ENCODE data around the gene SORBS1. TPM values are rescaled to one million over a fixed set of nuclear protein-coding genes. Genes with fewer than 3 reads are reported as not detected.

Gene SORBS1
- total RNA-seq, 4 donors from 2014 or later, result 35.1 to 53.1 (median 43.3) TPM

DNA sequence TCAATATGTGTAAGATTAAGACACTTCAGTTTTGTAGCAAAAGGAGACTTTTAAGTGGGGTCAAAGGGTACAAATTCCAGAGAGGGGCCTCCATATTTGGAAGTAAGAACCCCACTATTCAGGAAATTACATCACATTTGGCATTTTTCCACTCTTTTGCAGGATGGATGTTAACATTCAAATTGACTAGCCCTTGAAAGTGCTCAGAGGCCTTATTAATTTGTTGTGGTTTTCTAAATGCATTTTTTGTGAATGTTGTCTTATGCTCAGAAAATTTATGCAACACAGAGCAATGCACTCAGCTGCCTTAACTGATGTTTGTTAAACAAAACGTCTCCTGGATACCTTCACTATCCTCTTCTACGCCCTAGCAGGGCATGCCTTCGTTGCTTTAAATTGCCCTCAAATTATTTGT is 219.4 kb downstream of the SORBS1 start:
- TF ChIP-seq POLR2A (IDR thresholded peaks at IDR 0.05), result no peak
- TF ChIP-seq, protein P1, sequence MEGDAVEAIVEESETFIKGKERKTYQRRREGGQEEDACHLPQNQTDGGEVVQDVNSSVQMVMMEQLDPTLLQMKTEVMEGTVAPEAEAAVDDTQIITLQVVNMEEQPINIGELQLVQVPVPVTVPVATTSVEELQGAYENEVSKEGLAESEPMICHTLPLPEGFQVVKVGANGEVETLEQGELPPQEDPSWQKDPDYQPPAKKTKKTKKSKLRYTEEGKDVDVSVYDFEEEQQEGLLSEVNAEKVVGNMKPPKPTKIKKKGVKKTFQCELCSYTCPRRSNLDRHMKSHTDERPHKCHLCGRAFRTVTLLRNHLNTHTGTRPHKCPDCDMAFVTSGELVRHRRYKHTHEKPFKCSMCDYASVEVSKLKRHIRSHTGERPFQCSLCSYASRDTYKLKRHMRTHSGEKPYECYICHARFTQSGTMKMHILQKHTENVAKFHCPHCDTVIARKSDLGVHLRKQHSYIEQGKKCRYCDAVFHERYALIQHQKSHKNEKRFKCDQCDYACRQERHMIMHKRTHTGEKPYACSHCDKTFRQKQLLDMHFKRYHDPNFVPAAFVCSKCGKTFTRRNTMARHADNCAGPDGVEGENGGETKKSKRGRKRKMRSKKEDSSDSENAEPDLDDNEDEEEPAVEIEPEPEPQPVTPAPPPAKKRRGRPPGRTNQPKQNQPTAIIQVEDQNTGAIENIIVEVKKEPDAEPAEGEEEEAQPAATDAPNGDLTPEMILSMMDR (IDR thresholded peaks at IDR 0.05), result no peak
- 81 to 87% methylated on average over 3 of the region's 3 CpGs for WGBS, 2 donors
- intact Hi-C loops (cut with DNase I; ENCODE audit: low total_unique reads), result no loop called here
- no peak for DNase-seq (ENCODE audit: low spot score in 2 of 2)
- no peak overlapping the region for H3K4me3 ChIP-seq (ENCODE audit: low read depth, poor library complexity, severe bottlenecking)

DNA sequence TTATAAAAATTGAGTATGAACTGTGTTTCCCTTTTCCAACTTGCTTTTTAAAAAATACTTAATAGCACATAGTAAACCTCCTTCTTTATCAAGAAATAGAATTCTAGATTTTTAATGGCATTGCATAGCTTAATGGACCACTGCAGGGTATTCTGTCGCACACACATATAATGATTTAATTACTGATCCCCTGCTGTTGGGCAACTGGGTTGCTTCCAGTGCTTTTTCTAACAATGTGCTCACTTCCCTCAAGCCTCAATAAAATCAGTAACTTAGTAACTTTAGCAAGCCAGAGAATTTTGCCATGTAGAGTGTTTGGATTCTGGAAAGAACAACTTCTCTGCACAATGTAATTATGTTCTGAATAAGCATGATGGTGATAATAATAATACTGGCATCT is 221.3 kb downstream of the SORBS1 start:
- intact Hi-C loops (cut with DNase I; ENCODE audit: low total_unique reads), result no loop called here
- no peak for DNase-seq (ENCODE audit: low spot score in 2 of 2)
- 95 to 97% methylated on average over 1 of the region's 1 CpG for WGBS, 2 donors
- no peak for TF ChIP-seq POLR2A (IDR thresholded peaks at IDR 0.05)
- TF ChIP-seq, protein P1 (IDR thresholded peaks at IDR 0.05), result no peak
- H3K4me3 ChIP-seq (ENCODE audit: low read depth, poor library complexity, severe bottlenecking), result no peak overlapping the region

DNA sequence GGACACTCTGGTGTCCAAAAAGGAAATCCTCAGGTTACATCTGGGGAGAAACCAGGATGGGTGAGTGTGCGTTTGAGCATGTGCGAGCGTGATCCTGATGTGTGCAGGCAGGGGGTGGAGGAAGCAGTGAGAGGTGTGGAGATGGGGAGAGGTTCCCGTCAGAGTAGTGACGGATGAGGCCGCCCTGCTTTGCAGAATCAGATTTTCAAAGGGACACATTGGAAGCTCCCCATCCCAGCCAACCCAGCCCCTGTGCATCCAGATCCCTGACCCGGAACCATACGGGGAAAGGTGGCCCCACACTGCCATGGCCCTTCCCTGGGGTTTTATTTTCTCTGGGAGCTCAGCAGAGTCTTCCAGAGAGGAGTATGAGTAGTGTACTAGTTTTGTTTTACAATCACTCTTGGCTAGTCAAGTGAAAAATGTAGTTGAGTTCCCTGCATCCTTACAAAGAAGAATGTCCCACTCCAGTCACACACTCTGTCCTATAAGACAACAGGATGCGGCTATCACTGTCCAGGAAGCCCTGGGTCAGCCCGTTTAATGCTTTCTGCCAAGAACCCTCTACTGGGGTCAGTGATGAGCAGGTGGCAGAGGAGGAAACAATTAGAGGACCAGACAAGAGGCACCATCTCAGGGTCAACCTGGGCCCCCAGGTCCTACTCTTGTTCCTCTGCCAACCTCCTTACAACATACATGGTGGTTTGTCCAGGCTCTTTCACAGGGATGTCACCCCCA is 223.6 kb downstream of the SORBS1 start:
- DNase-seq (ENCODE audit: low spot score in 2 of 2), result no peak
- H3K4me3 ChIP-seq (ENCODE audit: low read depth, poor library complexity, severe bottlenecking), result no peak overlapping the region
- WGBS, 2 donors, result 88 to 91% methylated on average over 10 of the region's 10 CpGs
- intact Hi-C loops (cut with DNase I; ENCODE audit: low total_unique reads), result no loop called here
- TF ChIP-seq POLR2A (IDR thresholded peaks at IDR 0.05), result no peak
- TF ChIP-seq, protein P1 (IDR thresholded peaks at IDR 0.05), result no peak

DNA sequence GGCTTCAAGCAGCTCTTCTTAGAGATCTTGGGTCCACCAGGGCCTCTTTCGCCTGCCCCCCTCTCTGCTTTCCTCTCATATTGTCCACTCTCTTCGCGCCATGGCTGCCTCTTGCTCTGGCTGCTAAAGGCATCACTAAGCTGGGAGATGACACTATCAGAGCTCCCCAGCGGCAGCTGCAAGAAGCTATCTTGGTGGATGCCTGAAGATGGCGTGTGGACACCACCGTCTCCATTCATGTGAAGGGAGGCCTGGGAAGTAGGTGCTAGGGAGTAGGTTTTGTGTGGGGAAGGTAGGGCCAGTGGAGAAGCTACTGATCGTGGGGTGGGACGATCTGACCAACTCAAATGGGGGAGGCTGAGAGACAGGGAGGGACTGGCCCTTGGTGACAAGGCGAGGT is 224.5 kb downstream of the SORBS1 start:
- 92 to 98% methylated on average over 9 of the region's 9 CpGs for WGBS, 2 donors
- TF ChIP-seq, protein P1 (IDR thresholded peaks at IDR 0.05), result no peak
- no peak for TF ChIP-seq POLR2A (IDR thresholded peaks at IDR 0.05)
- intact Hi-C loops (cut with DNase I; ENCODE audit: low total_unique reads), result no loop called here

DNA sequence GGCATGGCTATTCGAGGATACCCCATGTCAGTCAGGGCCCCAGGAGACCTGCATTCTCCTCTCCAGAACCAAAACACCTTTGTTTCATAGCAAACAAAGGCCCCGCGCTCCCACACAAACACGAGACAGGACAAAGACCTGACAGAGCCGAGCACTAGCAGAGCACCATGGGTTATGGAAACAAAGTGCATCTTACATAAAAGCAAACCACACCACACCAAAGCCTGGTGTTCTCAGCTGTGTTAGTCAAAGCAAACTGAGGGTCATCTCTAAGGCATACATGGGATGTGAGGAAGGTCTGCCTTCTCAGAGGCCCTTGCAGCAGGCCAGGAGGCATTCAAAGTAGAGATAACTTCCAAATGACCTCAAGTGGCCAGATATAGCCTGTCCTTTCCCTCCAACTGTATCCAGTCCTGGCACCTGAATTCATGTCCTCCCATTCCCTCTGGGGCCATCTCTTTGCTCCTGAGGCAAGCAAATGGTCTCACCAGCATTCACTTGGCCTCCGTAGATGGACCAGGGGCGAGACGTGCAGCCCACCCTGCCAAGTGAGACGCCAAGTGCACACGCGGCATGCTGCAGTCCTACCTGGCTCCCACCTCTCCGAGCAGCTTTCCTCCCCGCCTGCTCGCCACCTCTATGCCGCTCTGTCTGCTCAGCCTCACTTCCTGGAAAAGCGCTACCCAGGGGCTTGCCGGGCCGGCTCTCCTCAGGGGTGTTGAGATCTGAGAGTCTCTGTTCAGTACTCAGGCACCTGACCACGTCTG is 225.1 kb downstream of the SORBS1 start:
- TF ChIP-seq, protein P1 (IDR thresholded peaks at IDR 0.05), result no peak
- no peak for TF ChIP-seq POLR2A (IDR thresholded peaks at IDR 0.05)
- no peak overlapping the region for H3K4me3 ChIP-seq (ENCODE audit: low read depth, poor library complexity, severe bottlenecking)
- DNase-seq (ENCODE audit: low spot score in 2 of 2), result no peak
- WGBS, 2 donors, result 92 to 94% methylated on average over 19 of the region's 19 CpGs
- intact Hi-C loops (cut with DNase I; ENCODE audit: low total_unique reads), result no loop called here

More for the DNA sequence above, 224.5 kb downstream of the SORBS1 start:
- H3K4me3 ChIP-seq (ENCODE audit: low read depth, poor library complexity, severe bottlenecking), result no peak overlapping the region
- DNase-seq (ENCODE audit: low spot score in 2 of 2), result no peak
